Sciatic nerve (tissue), 2 donors: Measurements from ENCODE around the gene PCYOX1L. TPM values are rescaled to one million over a fixed set of nuclear protein-coding genes. Genes with fewer than 3 reads are reported as not detected.

Source experiments
- ATAC-seq: fragments of 200-7000 bp; cut with Tn5 transposase; one replicate; pipeline ENCODE4 v1.9.1; 2020; ENCODE audit warnings: mild to moderate bottlenecking, moderate library complexity
- DNase-seq: peaks from one replicate; pipeline ENCODE4 v3.0.0-alpha.2; 2020; ENCODE audit warnings: low spot score
- intact Hi-C: fragments of 100-400 bp; cut with DNase I; formaldehyde crosslinking; loops from one replicate; pipeline ENCODE4 v1.14.2; 2022
- total RNA-seq: library from RNA; stranded (reverse); fragmentation: NEBNext Ultra II Directional; extraction: Animal tissue kit (Norgen Biotek cat#: 25700); gene quantifications from one replicate; pipeline ENCODE4 v1.2.1, GENCODE V29; 2021
- donor health status: DM: no; HTN: no; CAD: no.
- donor health status: DM: no; HTN: no; CAD: no.

The PCYOX1L gene
- total RNA-seq, 1 donor from 2014 or later: 10.8 TPM

GRCh38 chr5:149399775-149400174, 41.9 kb downstream of the PCYOX1L start:
- no peak for DNase-seq
- intact Hi-C loops: no loop called here
- ATAC-seq: no peak

- DNase-seq (no peak), ATAC-seq (peak; percentile 65)
- intact Hi-C loops: no loop called here
Measured at GRCh38 chr5:149400304-149400703, 42.5 kb downstream of the PCYOX1L start.

DNA sequence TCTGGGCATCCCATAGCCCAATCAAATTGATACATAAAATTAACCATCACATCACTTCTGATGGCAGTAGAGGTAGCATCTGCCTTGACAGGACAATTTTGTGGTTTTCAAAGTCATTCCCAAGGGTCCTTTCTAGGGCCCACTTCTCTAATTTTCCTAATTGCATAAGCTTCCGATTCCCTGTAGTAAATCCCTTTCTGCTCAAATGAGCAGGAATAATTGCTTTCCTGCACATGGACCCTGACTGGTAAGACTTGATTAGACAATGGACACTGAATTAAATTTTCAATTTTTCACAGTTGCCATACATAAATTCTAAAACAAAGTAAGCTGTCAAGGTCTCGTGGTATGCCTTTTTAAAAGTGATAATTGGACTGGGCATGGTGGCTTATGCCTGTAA, 43.2 kb downstream of the PCYOX1L start:
- DNase-seq: no peak
- no peak for ATAC-seq
- intact Hi-C loops: no loop called here

- DNase-seq: no peak
- ATAC-seq: no peak
- intact Hi-C loops: no loop called here
Measured at GRCh38 chr5:149402291-149402690, 44.4 kb downstream of the PCYOX1L start.

DNA sequence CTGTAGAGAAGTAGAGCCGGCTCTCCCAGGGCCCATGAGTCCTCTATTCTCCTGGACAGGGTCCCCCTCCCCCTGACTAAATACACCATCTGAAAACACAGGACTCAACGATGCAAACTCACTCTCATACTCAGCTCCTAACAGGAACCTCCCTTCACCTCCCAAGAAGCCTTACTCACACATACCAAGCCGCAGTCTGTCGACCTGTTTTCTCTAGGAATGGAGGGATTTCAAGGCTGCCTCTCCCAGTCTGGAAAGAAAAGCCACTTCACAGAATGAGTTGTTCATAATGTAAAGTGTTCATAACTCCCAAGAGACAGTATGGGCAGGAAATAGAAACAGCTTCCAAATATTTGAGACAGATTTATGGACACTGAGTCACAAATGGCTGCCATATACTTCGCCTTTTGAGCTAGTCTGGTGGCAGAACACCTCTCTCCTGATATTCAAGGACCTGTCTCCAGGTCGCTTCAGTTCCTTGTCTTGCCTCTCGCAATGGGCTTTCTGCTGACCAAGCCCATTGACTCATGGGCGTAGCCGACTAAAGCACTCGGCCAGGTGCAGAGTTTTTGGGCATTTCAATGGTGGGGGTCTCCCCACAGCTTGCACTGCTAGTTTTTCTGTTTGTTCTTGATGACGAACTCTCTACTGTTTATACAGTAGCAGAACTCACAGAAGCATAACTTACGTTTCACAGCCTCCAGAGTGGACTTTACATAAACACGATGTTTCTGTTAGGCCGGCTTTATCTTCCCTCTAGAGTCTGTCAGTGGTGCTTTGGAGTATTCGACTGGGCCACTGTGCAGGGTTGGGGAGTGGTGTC, 46.3 kb downstream of the PCYOX1L start:
- DNase-seq: no peak
- intact Hi-C loops: no loop called here
- no peak for ATAC-seq

DNA sequence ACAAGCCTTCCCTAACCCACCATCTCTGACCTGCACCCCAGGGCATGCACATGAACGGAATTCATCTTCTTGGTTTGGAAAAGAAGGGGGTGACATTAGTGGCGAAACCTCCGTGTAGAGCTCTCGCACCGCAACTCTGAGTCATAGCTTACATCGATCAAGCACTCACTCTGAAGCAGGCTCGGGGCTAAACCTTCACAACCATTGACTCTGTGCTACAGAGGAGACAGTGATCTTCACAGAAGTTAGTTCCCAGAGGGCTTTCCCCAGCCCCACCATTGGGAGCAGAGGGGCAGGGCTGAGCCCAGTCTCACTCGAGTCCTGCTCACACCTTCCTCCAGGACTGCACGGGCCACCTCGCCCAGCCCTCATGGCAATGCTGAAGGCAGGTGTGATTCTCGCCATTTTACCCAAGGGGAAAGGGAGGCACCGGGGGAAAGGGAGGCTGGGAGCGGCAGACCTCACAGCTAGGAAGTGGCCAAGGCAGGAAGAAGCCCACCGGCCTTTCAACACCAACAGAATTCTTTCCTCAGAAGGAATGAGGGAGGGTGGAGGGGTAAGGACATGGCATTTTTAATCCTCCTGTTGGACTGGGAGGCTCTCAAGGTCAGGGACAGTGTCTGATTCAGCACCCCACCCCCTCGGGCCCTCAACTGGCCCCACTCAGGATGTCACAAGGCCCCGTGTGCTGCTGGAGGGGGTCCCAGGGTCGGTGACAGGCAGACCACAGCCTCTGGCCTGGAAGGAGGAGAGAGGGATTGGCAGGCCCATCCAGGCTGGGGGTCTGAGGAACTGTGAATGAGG, 47.1 kb downstream of the PCYOX1L start:
- DNase-seq (no peak), ATAC-seq (no peak)
- intact Hi-C loops: no loop called here

GRCh38 chr5:149405550-149406202, 47.8 kb downstream of the PCYOX1L start:
- ATAC-seq (peak; percentile 3), DNase-seq (no peak)
- intact Hi-C loops: no loop called here

DNA sequence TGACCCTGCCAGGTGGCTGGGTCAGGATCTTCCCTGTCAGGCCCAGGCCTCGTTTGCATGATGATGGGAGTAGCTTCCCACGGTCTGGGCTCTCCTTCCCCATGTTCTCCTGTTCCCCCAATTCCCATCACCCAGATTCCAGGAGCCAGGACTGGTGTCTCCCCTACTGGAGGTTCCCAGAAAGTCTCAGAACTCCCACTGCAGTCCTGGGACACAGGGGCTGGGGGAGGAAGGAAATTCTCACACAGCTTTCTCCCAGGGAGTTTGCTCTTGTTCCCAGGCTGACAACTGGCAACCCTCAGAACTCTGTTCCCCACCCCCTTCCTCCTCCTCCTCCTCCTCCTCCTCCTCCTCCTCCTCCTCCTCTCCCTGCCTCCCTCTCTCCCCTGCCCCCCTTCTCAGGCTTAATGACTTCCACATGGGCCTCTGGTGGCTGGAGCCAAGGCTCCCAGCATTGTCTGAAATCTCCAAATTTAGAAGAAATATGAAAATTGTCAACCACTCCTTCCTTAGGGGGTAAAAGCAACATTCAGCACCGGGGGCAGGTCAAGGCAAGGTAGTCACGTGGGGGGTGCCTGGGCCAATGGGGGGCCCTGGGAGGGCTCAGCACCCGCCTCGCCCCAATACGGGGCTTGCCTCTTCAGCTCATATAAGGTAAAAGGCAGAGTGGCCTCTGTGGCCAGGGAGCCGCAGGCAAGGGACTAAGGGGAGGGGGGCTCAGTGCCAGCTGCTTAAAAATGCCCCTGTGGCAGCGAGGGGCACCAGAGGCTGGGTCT, 48.5 kb downstream of the PCYOX1L start:
- peak; percentile 86 for DNase-seq
- peak; percentile 97 for ATAC-seq
- intact Hi-C loops: no loop called here

GRCh38 chr5:149406979-149407306, 49.1 kb downstream of the PCYOX1L start:
- intact Hi-C loops: no loop called here
- ATAC-seq (no peak), DNase-seq (no peak)

GRCh38 chr5:149407323-149408251, 49.7 kb downstream of the PCYOX1L start:
- ATAC-seq: peak; percentile 32

GRCh38 chr5:149408252-149409099, 50.6 kb downstream of the PCYOX1L start:
- DNase-seq (no peak), ATAC-seq (no peak)
- intact Hi-C loops: no loop called here

More at GRCh38 chr5:149407323-149408251, 49.7 kb downstream of the PCYOX1L start:
- DNase-seq: no peak
- intact Hi-C loops: no loop called here

- intact Hi-C loops: no loop called here
- ATAC-seq: no peak
- no peak for DNase-seq
Measured at GRCh38 chr5:149409268-149409948, 51.6 kb downstream of the PCYOX1L start.

GRCh38 chr5:149410071-149410470, 52.2 kb downstream of the PCYOX1L start:
- intact Hi-C loops: no loop called here
- DNase-seq (no peak), ATAC-seq (no peak)

DNA sequence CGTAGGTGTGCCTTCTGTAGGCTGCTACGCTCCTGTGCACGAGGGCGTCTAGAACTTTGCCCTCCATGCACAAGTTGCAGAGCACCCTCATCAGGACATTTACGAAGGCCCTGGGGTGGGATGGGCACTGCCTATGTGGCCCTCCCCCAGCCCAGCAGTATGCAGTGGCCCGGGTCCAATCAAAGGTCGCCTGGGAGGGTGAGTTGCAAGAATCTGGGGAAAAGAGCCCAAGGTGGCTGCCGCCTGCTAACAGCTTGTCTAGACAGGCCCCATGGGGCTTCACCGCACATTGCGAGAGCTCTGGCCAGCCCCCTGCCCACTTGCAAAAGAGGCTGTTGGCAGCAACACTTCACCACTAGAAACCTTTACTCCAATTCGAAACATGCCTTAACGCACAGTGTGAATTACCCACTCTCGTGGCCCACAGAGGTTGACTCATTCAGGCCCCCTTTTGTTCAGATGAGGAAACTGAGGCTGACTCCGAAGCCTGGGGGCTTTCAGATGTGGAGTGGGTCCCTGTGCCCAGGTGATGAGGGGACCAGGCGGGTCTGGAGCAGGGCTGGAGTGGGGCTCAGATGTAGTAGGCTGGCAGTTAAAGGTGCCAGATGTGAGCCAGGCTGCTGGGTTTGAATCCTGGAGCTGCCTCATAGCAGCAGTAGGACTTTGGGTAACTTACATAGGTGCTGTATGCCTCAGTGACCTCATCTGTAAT, 53.0 kb downstream of the PCYOX1L start:
- DNase-seq (no peak), ATAC-seq (no peak)

DNA sequence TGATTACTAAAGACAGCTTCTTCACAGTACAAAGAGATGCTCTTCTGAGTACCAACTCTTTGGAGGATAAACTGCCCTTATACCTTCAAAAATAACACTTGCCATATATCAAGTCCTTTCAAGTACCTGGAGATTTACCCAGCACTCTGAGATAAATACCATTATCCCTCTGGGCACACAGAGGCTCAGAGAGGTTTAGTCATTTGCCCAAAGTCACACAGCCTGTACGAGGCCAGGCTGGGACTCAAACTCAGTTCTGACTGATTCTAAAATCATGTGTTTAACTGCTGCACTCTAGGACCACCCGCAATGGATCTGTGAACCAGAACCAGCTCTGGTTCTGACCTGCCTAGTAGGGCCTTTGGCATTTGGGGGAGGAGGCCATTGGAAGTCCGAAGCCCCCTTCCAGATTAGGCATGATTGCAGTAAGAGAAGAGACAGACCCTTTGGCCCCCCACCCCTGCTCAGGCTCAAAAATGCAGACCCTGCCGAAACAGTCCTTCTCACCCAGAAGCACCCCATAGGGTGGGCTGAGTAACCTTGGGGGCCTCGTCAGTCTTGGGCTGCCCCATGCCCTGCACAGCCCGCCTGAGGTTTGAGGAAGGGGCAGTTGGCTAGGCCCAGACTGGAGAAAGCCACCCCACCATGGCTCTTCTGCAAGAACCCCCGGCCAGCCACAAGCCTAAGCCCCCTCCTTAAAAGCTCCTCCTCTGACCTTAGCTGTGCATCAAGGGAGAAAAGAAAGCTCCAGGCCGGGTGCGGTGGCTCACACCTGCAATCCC, 54.1 kb downstream of the PCYOX1L start:
- intact Hi-C loops: no loop called here
- no peak for ATAC-seq
- no peak for DNase-seq

More for the DNA sequence above, 53.0 kb downstream of the PCYOX1L start:
- intact Hi-C loops: no loop called here
